Endothelial cell of umbilical vein (primary cell): Measurements from ENCODE around the gene RSRC2. TPM values are rescaled to one million over a fixed set of nuclear protein-coding genes. Genes with fewer than 3 reads are reported as not detected.

Source experiments
- BruUV-seq: library from RNA; stranded (reverse); fragments of 400-500 nt; replicated peaks from 2 replicates; lab custom pipeline; 2021; lab: Mats Ljungman, UMichigan
- CTCF ChIA-PET: fragments of 300-600, 350-600 bp; sonication (Branson Sonifier 250); formaldehyde crosslinking; loops from one replicate; lab custom pipeline; 2021; ENCODE audit warnings: antibody characterized with exemption, inconsistent platforms; lab: Charles Lee
- POLR2A ChIA-PET: fragments of 300-600, 350-600 bp; sonication (Branson Sonifier 250); formaldehyde crosslinking; loops from one replicate; lab custom pipeline; 2021; ENCODE audit warnings: antibody characterized with exemption, inconsistent platforms; lab: Charles Lee
- DNase-seq: peaks from one replicate; pipeline ENCODE4 v3.0.0-alpha.2; 2011; ENCODE audit warnings: low read depth, low spot score
- FAIRE-seq: peaks from 2 replicates; lab custom pipeline; 2011; peaks lifted over from hg19 to GRCh38; lab: Jason Lieb, UNC
- H2AFZ ChIP-seq: 2 replicates; pipeline ENCODE4 v1.6.0; 2012; ENCODE audit warnings: low read depth, low read length, control low read depth, inconsistent platforms
- H3K27ac ChIP-seq: 2 replicates; pipeline ENCODE4 v1.5.1; 2011; ENCODE audit warnings: low read depth, mild to moderate bottlenecking, control low read depth, low read length, moderate library complexity; ENCODE audit not compliant: insufficient read depth
- H3K27me3 ChIP-seq, 2 experiments: 2 replicates each; pipeline versions ENCODE4 v1.6.0 to v1.6.1; 2011; ENCODE audit warnings: low read length in 2 of 2, mixed read lengths in 1 of 2; ENCODE audit not compliant: control insufficient read depth in 2 of 2, insufficient read depth in 2 of 2
- H3K36me3 ChIP-seq, 2 experiments: 2 replicates in 1 of 2; 3 replicates in 1 of 2; pipeline ENCODE4 v1.5.1; 2011; ENCODE audit warnings: low read length in 2 of 2, mild to moderate bottlenecking in 1 of 2, moderate library complexity in 1 of 2; ENCODE audit not compliant: control insufficient read depth in 2 of 2, insufficient read depth in 2 of 2; ENCODE audit errors: extremely low read depth in 1 of 2
- H3K4me1 ChIP-seq: 3 replicates; pipeline ENCODE4 v1.5.1; 2011; ENCODE audit warnings: mild to moderate bottlenecking, low read length; ENCODE audit not compliant: control insufficient read depth, insufficient read depth; ENCODE audit errors: extremely low read depth
- H3K4me2 ChIP-seq: 2 replicates; pipeline ENCODE4 v1.6.1; 2011; ENCODE audit warnings: low read length, control low read depth, mixed read lengths; ENCODE audit not compliant: insufficient read depth
- H3K4me3 ChIP-seq, 3 experiments: fragments of 200-600 bp in 1 of 3; sonication (generic), shearing (Covaris generic) in 1 of 3; replicated peaks in 1 of 3; 2 replicates each; pipeline ENCODE4 v1.5.1; 2011 to 2016; ENCODE audit warnings: control low read depth in 3 of 3, low read length in 3 of 3, mild to moderate bottlenecking in 2 of 3, inconsistent platforms in 1 of 3, low read depth in 1 of 3, moderate library complexity in 1 of 3; ENCODE audit not compliant: insufficient read depth in 1 of 3
- H3K79me2 ChIP-seq: 2 replicates; pipeline ENCODE4 v1.6.0; 2012; ENCODE audit warnings: low read length, inconsistent platforms; ENCODE audit not compliant: control insufficient read depth, insufficient read depth
- H3K9ac ChIP-seq: replicated peaks from 2 replicates; pipeline ENCODE3; 2011; ENCODE audit warnings: low read length, control low read depth; ENCODE audit not compliant: insufficient read depth; ENCODE audit errors: extremely low read depth
- H3K9me1 ChIP-seq: replicated peaks from 3 replicates; pipeline ENCODE4 v1.6.0; 2011; ENCODE audit warnings: mild to moderate bottlenecking, low read length; ENCODE audit not compliant: control insufficient read depth, insufficient read depth; ENCODE audit errors: extremely low read depth
- H3K9me3 ChIP-seq: replicated peaks from 2 replicates; pipeline ENCODE4 v1.5.1; 2012; ENCODE audit warnings: low read length, inconsistent platforms; ENCODE audit not compliant: control insufficient read depth, insufficient read depth
- H4K20me1 ChIP-seq: replicated peaks from 2 replicates; pipeline ENCODE3; 2011; ENCODE audit warnings: mild to moderate bottlenecking, low read length; ENCODE audit not compliant: control insufficient read depth, insufficient read depth; ENCODE audit errors: extremely low read depth
- CTCF ChIP-seq, 2 donors: IDR thresholded peaks; 1 replicate in 1 of 2; 2 replicates in 1 of 2; pipeline ENCODE4 v1.5.1; 2011; ENCODE audit warnings: low read length in 2 of 2, mild to moderate bottlenecking in 2 of 2, moderate library complexity in 2 of 2, control low read depth in 1 of 2, inconsistent platforms in 1 of 2, low read depth in 1 of 2; ENCODE audit not compliant: insufficient read depth in 1 of 2; ENCODE audit errors: extremely low read depth in 1 of 2
- EZH2 ChIP-seq: IDR thresholded peaks from 2 replicates; pipeline ENCODE4 v1.6.1; 2012; ENCODE audit warnings: borderline replicate concordance, low read depth, mild to moderate bottlenecking, moderate library complexity, low read length, inconsistent platforms; ENCODE audit not compliant: severe bottlenecking
- FOS ChIP-seq: IDR thresholded peaks from 2 replicates; pipeline ENCODE4 v1.6.1; 2011; ENCODE audit warnings: mild to moderate bottlenecking, low read length, moderate library complexity, borderline replicate concordance; ENCODE audit not compliant: insufficient read depth
- GATA2 ChIP-seq: IDR thresholded peaks from 2 replicates; pipeline ENCODE4 v1.7.0; 2011; ENCODE audit warnings: low read depth, mild to moderate bottlenecking, moderate library complexity, mixed read lengths, low read length; ENCODE audit not compliant: insufficient read length, insufficient read depth
- JUN ChIP-seq: IDR thresholded peaks from 2 replicates; pipeline ENCODE4 v1.6.1; 2011; ENCODE audit warnings: borderline replicate concordance, low read depth; ENCODE audit not compliant: insufficient read length, insufficient read depth
- MAX ChIP-seq: IDR thresholded peaks from 2 replicates; pipeline ENCODE4 v1.6.1; 2011; ENCODE audit not compliant: insufficient read depth, insufficient read length
- MYC ChIP-seq: IDR thresholded peaks from one replicate; pipeline ENCODE4 v1.6.1; 2011; ENCODE audit warnings: mild to moderate bottlenecking, low read depth, low read length
- POLR2A ChIP-seq: IDR thresholded peaks from 2 replicates; pipeline ENCODE4 v1.6.1; 2012; ENCODE audit warnings: low read depth, mild to moderate bottlenecking, control low read depth, low read length
- POLR2AphosphoS5 ChIP-seq: IDR thresholded peaks from 2 replicates; pipeline ENCODE4 v1.6.1; 2012; ENCODE audit warnings: low read depth, mild to moderate bottlenecking, control low read depth, low read length, moderate library complexity; ENCODE audit not compliant: insufficient read depth
- dilution Hi-C: fragments of 300-500 bp; cut with MboI; formaldehyde crosslinking; loops from one replicate; pipeline ENCODE4 v1.15.0; 2019; ENCODE audit warnings: low sequenced_read_pairs; ENCODE audit not compliant: extremely low pct_ligation_motif_present
- intact Hi-C: fragments of 100-400 bp; cut with micrococcal nuclease; formaldehyde crosslinking; loops from one replicate; pipeline ENCODE4 v1.10.0; 2022
- polyA plus RNA-seq, 4 experiments: library from polyadenylated mRNA; depleted of rRNA in 3 of 4; stranded (reverse) in 3 of 4; unstranded in 1 of 4; fragments of >200 nt; gene quantifications; 2 replicates each; pipeline versions ENCODE4 v1.2.1 to v1.2.3, GENCODE V29; 2011 to 2012; ENCODE audit warnings: missing spikeins in 1 of 4
- total RNA-seq: library from RNA; stranded (reverse); gene quantifications from 2 replicates; pipeline ENCODE4 v1.2.3, GENCODE V29; 2021

The RSRC2 gene
- total and polyA plus RNA-seq, 2 donors (not counting 3 experiments of a cell fraction or from before 2014, with no cell fraction given) = 17.6 to 81.1 TPM

DNA sequence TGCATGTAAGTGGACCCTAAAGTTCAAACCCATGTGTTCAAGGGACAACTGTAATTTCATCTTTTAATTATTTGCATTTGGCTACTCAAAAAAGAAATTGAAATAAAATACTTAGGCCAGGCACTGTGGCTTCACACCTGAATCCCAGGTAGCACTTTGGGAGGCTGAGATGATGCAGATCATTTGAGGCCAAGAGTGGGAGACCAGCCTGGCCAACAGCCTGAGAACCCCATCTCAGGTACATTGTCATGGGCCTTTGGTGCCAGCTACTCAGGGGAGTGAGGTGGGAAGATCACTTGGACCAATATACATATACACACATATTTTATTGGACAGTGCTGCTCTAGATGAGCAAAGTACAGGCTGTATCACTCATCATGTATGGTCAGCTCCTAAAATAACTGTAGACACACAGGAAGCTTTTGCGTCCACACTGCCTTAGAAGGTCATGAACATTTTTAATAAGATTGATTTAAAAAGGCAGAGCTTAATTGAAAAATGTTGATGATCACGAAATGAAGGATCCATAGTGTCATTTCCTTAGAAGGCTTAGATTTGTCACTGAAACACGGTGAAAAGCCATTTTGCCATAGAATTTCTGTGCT lies 23.5 kb downstream of the RSRC2 start:
- H3K27ac ChIP-seq = no peak overlapping the region
- POLR2A ChIA-PET = interaction anchor here (0.7 kb wide), 1 partner anchor 9 kb away, joined by 3 read pairs; no protein-coding TSS in a partner anchor
- peaks cover 21% of the 10 kb centered on the region for H3K79me2 ChIP-seq
- intact Hi-C loops (loop anchor here (2.0 kb wide), 1 partner anchor 14 kb away; no protein-coding TSS in a partner anchor), dilution Hi-C loops (no loop called here)
- no peaks in the 10 kb centered on the region for H3K9me3 ChIP-seq
- TF ChIP-seq EZH2 (no peak), POLR2AphosphoS5 (no peak), JUN (no peak), GATA2 (no peak), MAX (no peak), CTCF (IDR thresholded peaks at IDR 0.05; ENCODE audit: extremely low read depth in 1 of 2, insufficient read depth in 1 of 2, low read depth in 1 of 2, low read length in 2 of 2) (no peak), MYC (no peak), FOS (no peak), POLR2A (no peak)
- H4K20me1 ChIP-seq = no peaks in the 10 kb centered on the region
- DNase-seq (no peak), FAIRE-seq (no peak)
- peaks cover 16% of the 10 kb centered on the region for H3K4me1 ChIP-seq
- no TSS peak for BruUV-seq
- CTCF ChIA-PET = no interaction called here
- H2AFZ ChIP-seq = no peak overlapping the region
- H3K27me3 ChIP-seq = no peaks in the 10 kb centered on the region
- H3K9me1 ChIP-seq = no peaks in the 10 kb centered on the region
- H3K36me3 ChIP-seq = peaks cover 27% of the 10 kb centered on the region in 2 experiments
- no peak overlapping the region for H3K4me2 ChIP-seq
- no peak overlapping the region for H3K9ac ChIP-seq
- H3K4me3 ChIP-seq = no peak overlapping the region
